IMR-90 (cell line): Measurements from ENCODE around the gene CCDC136. TPM values are rescaled to one million over a fixed set of nuclear protein-coding genes. Genes with fewer than 3 reads are reported as not detected.
A peak's percentile ranks its signal among the peaks of the same experiment; 100 is the strongest.

Experiments
- ATAC-seq: fragments of 200-7000 bp; cut with Tn5 transposase; 2 replicates; pipeline ENCODE4 v1.9.1; 2020; ENCODE audit warnings: low read depth, mild to moderate bottlenecking, moderate library complexity
- BruUV-seq: library from RNA; stranded (reverse); fragments of 400-500 nt; replicated peaks from 2 replicates; lab custom pipeline; 2021; lab: Mats Ljungman, UMichigan
- CTCF ChIA-PET: fragments of 300-600 bp; formaldehyde crosslinking; extraction: SDS; loops from one replicate; lab custom pipeline; 2021; ENCODE audit warnings: antibody characterized with exemption; lab: Yijun Ruan, JAX
- POLR2A ChIA-PET: fragments of 300-600 bp; sonication (Branson Sonifier 250); formaldehyde crosslinking; loops from one replicate; lab custom pipeline; 2022; ENCODE audit warnings: antibody characterized with exemption; ENCODE audit not compliant: unreplicated experiment; lab: Charles Lee
- DNase-seq: peaks from one replicate; pipeline ENCODE4 v3.0.0; 2013
- H2AFZ ChIP-seq: replicated peaks from 2 replicates; pipeline ENCODE3; 2013; ENCODE audit warnings: low read length, mild to moderate bottlenecking; ENCODE audit not compliant: poor library complexity
- H2AK5ac ChIP-seq: 2 replicates; pipeline ENCODE4 v1.6.1; 2013; ENCODE audit warnings: low read depth, low read length, inconsistent platforms
- H2AK9ac ChIP-seq: replicated peaks from 2 replicates; pipeline ENCODE3; 2013; ENCODE audit warnings: mild to moderate bottlenecking, low read depth, low read length, moderate library complexity; ENCODE audit not compliant: poor library complexity
- H2BK120ac ChIP-seq: 2 replicates; pipeline ENCODE4 v1.6.1; 2013; ENCODE audit warnings: low read depth, low read length, inconsistent platforms
- H2BK15ac ChIP-seq: 3 replicates; pipeline ENCODE4 v1.6.1; 2013; ENCODE audit warnings: low read depth, low read length, inconsistent platforms
- H2BK20ac ChIP-seq: 2 replicates; pipeline ENCODE4 v1.6.1; 2013; ENCODE audit warnings: low read depth, mild to moderate bottlenecking, inconsistent platforms, low read length, moderate library complexity
- H2BK5ac ChIP-seq: 2 replicates; pipeline ENCODE4 v1.6.1; 2013; ENCODE audit warnings: mild to moderate bottlenecking, low read depth, low read length, inconsistent platforms; ENCODE audit not compliant: poor library complexity, severe bottlenecking
- H3K14ac ChIP-seq: replicated peaks from 2 replicates; pipeline ENCODE4 v1.6.1; 2013; ENCODE audit warnings: low read depth, low read length, inconsistent platforms
- H3K18ac ChIP-seq: 2 replicates; pipeline ENCODE4 v1.6.1; 2013; ENCODE audit warnings: low read depth, low read length, control low read depth
- H3K23ac ChIP-seq: 2 replicates; pipeline ENCODE4 v1.6.1; 2013; ENCODE audit warnings: low read depth, low read length, inconsistent platforms
- H3K27ac ChIP-seq: 2 replicates; pipeline ENCODE4 v1.5.1; 2013; ENCODE audit warnings: mild to moderate bottlenecking, control low read depth, low read length; ENCODE audit not compliant: insufficient read depth
- H3K27me3 ChIP-seq: 2 replicates; pipeline ENCODE4 v1.6.1; 2013; ENCODE audit warnings: low read length; ENCODE audit not compliant: control insufficient read depth, insufficient read depth
- H3K36me3 ChIP-seq: 2 replicates; pipeline ENCODE4 v1.6.1; 2013; ENCODE audit warnings: low read length, mixed read lengths; ENCODE audit not compliant: control insufficient read depth, insufficient read depth
- H3K4ac ChIP-seq: 2 replicates; pipeline ENCODE4 v1.6.1; 2013; ENCODE audit warnings: low read depth, low read length, inconsistent platforms
- H3K4me1 ChIP-seq: 2 replicates; pipeline ENCODE4 v1.6.1; 2013; ENCODE audit warnings: low read length, mixed read lengths; ENCODE audit not compliant: control insufficient read depth, insufficient read depth
- H3K4me2 ChIP-seq: 2 replicates; pipeline ENCODE4 v1.6.1; 2013; ENCODE audit warnings: low read depth, mild to moderate bottlenecking, control low read depth, low read length, moderate library complexity
- H3K4me3 ChIP-seq: 2 replicates; pipeline ENCODE4 v1.5.1; 2013; ENCODE audit warnings: low read depth, mild to moderate bottlenecking, control low read depth, low read length, moderate library complexity; ENCODE audit not compliant: insufficient read depth
- H3K56ac ChIP-seq: 2 replicates; pipeline ENCODE4 v1.6.1; 2013; ENCODE audit warnings: low read length, inconsistent platforms; ENCODE audit not compliant: insufficient read depth; ENCODE audit errors: extremely low read depth
- H3K79me1 ChIP-seq, 2 experiments: 2 replicates each; pipeline ENCODE4 v1.6.1; 2013; ENCODE audit warnings: low read length in 2 of 2, inconsistent platforms in 1 of 2, low read depth in 1 of 2
- H3K9ac ChIP-seq: 2 replicates; pipeline ENCODE4 v1.6.1; 2013; ENCODE audit warnings: low read depth, low read length, control low read depth
- H3K9me1 ChIP-seq: 2 replicates; pipeline ENCODE4 v1.6.1; 2013; ENCODE audit warnings: low read length, inconsistent platforms; ENCODE audit not compliant: insufficient read depth
- H3K9me3 ChIP-seq: 2 replicates; pipeline ENCODE4 v1.6.1; 2013; ENCODE audit warnings: low read length; ENCODE audit not compliant: control insufficient read depth, insufficient read depth
- H4K20me1 ChIP-seq: 2 replicates; pipeline ENCODE4 v1.6.1; 2013; ENCODE audit warnings: low read length, inconsistent platforms; ENCODE audit not compliant: insufficient read depth
- H4K5ac ChIP-seq: 2 replicates; pipeline ENCODE4 v1.6.1; 2013; ENCODE audit warnings: mild to moderate bottlenecking, low read depth, low read length, control low read depth
- H4K8ac ChIP-seq, 2 experiments: 2 replicates each; pipeline ENCODE4 v1.6.1; 2013; ENCODE audit warnings: low read depth in 2 of 2, low read length in 2 of 2, control low read depth in 1 of 2, inconsistent platforms in 1 of 2
- H4K91ac ChIP-seq: 2 replicates; pipeline ENCODE4 v1.6.1; 2013; ENCODE audit warnings: low read depth, low read length, inconsistent platforms; ENCODE audit not compliant: insufficient read depth
- BHLHE40 ChIP-seq: fragments of 150-350 bp; IDR thresholded peaks from 2 replicates; pipeline ENCODE4 v1.6.1; 2016; ENCODE audit warnings: mild to moderate bottlenecking, low read depth, low read length
- CHD1 ChIP-seq: IDR thresholded peaks from 2 replicates; pipeline ENCODE4 v1.6.1; 2012; ENCODE audit warnings: low read depth, low read length, improper control_type of control experiment
- ELK1 ChIP-seq: fragments of 150-350 bp; IDR thresholded peaks from 2 replicates; pipeline ENCODE4 v1.6.1; 2016; ENCODE audit warnings: low read depth, mild to moderate bottlenecking, low read length, moderate library complexity, borderline replicate concordance
- FOS ChIP-seq: fragments of 150-350 bp; IDR thresholded peaks from 2 replicates; pipeline ENCODE4 v1.6.1; 2016; ENCODE audit warnings: low read depth, low read length
- MAFK ChIP-seq: IDR thresholded peaks from 2 replicates; pipeline ENCODE4 v1.6.1; 2012; ENCODE audit warnings: low read depth, low read length, improper control_type of control experiment
- MAZ ChIP-seq: IDR thresholded peaks from 2 replicates; pipeline ENCODE4 v1.6.1; 2012; ENCODE audit warnings: low read depth, mild to moderate bottlenecking, low read length, improper control_type of control experiment, moderate library complexity, borderline replicate concordance
- MXI1 ChIP-seq: IDR thresholded peaks from 2 replicates; pipeline ENCODE4 v1.6.1; 2012; ENCODE audit warnings: low read depth, mild to moderate bottlenecking, low read length, moderate library complexity, borderline replicate concordance
- NFE2L2 ChIP-seq: fragments of 150-350 bp; IDR thresholded peaks from 2 replicates; pipeline ENCODE4 v1.6.1; 2016; ENCODE audit warnings: low read depth, mild to moderate bottlenecking, low read length
- POLR2A ChIP-seq: IDR thresholded peaks from 2 replicates; pipeline ENCODE4 v1.6.1; 2012; ENCODE audit warnings: mild to moderate bottlenecking, low read depth, low read length
- RAD21 ChIP-seq: IDR thresholded peaks from 2 replicates; pipeline ENCODE4 v1.6.1; 2012; ENCODE audit warnings: low read length, improper control_type of control experiment
- RCOR1 ChIP-seq: IDR thresholded peaks from 2 replicates; pipeline ENCODE4 v1.6.1; 2012; ENCODE audit warnings: mild to moderate bottlenecking, low read length, improper control_type of control experiment; ENCODE audit not compliant: insufficient replicate concordance
- RFX5 ChIP-seq: IDR thresholded peaks from 2 replicates; pipeline ENCODE4 v1.8.0; 2012; ENCODE audit warnings: low read depth, mild to moderate bottlenecking, low read length, moderate library complexity
- SMC3 ChIP-seq: fragments of 150-350 bp; IDR thresholded peaks from 2 replicates; pipeline ENCODE4 v1.6.1; 2016; ENCODE audit warnings: low read depth, mild to moderate bottlenecking, antibody characterized with exemption, low read length, moderate library complexity
- WGBS, 2 experiments: methylation state at CpG; one replicate each; pipeline versions ENCODE4 v1.1.5 to v1.1.7; 2013; ENCODE audit warnings: missing lambda C conversion rate in 2 of 2; ENCODE audit not compliant: insufficient read length in 1 of 2; ENCODE audit errors: extremely low coverage in 2 of 2; 5-methylcytosine and 5-hydroxymethylcytosine counted together
- dilution Hi-C: fragments of 300-500 bp; cut with HindIII; formaldehyde crosslinking; loops from one replicate; pipeline ENCODE4 v1.14.3; 2018; ENCODE audit warnings: low sequenced_read_pairs; ENCODE audit not compliant: unreplicated experiment
- in situ Hi-C: fragments of 300-500 bp; cut with MboI; formaldehyde crosslinking; loops from 3 replicates; pipeline ENCODE4 v1.14.3; 2019; ENCODE audit warnings: low sequenced_read_pairs, inconsistent platforms, mixed read lengths
- intact Hi-C: fragments of 100-400 bp; cut with micrococcal nuclease; formaldehyde crosslinking; loops from 2 replicates; pipeline ENCODE4 v1.10.0; 2022
- polyA plus RNA-seq, 3 experiments: library from polyadenylated mRNA; depleted of rRNA; stranded (reverse); fragments of >200 nt; gene quantifications; 2 replicates each; pipeline ENCODE4 v1.2.3, GENCODE V29; 2012; ENCODE audit warnings: low replicate concordance in 1 of 3
- total RNA-seq: library from RNA; depleted of rRNA; stranded (reverse); fragments of >200 nt; gene quantifications from 2 replicates; pipeline ENCODE4 v1.2.3, GENCODE V29; 2012
- TF ChIP-seq, protein P1 (sequence below): conservative IDR thresholded peaks from 2 replicates; pipeline ENCODE4 v1.5.1; 2012; ENCODE audit warnings: mild to moderate bottlenecking, low read depth, low read length, improper control_type of control experiment

CCDC136 gene
- total and polyA plus RNA-seq, 2 of the 4 experiments (the other 2 are of a cell fraction) = 7.7 to 18.0 TPM

DNA sequence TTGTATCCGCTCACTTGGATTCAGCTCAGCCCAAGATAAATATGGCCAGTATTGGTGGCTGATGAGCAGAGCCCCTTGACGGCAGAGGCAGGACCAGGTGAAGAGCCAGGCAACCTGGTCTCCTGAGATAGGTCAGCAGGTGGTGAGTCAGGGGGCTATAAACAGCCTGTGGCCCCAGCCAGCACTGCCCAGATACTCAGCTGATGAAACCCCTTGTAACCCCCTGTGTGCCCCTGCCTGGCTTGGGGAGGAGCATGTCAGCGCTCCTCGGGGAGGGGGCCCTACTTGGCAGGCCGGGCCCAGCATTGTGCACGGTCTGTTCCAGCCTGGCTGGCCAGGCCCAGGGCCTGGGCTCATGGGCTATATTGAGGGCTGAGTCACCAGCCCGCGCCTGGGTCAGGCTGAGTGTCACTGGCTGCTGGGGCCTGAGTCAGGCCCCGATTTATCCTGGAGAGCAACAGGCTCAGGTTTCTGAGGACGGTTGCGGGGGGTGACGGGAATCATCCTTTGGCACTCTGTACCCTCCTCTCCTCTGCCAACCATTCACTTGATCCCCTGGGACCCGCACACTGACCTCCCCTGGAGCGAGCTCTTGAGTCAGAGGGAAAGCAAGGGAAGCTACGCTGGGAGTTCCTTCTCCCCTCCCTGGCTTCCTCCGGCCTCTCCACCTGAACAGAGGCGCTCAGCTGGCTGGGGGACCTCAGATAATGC is 35.6 kb downstream of the CCDC136 start:
- Histone ChIP-seq H4K91ac (peak overlapping the region; percentile 94), H4K5ac (peak overlapping the region; percentile 38), H3K9me3 (no peaks in the 10 kb centered on the region), H3K9me1 (peaks cover 14% of the 10 kb centered on the region), H3K4me1 (peaks cover 24% of the 10 kb centered on the region), H3K36me3 (no peaks in the 10 kb centered on the region), H3K56ac (peak overlapping the region; percentile 76), H3K9ac (peak overlapping the region; percentile 19; the same call in 1 of the 2 replicates), H2AFZ (peak overlapping the region; percentile 82), H3K4ac (peak overlapping the region; percentile 97), H4K8ac (peak overlapping the region; percentile 5 to 83), H3K14ac (peak overlapping the region; percentile 95), H2AK9ac (peak overlapping the region; percentile 98), H3K18ac (peak overlapping the region; percentile 38), H2BK20ac (peak overlapping the region; percentile 97), H3K27ac (peak overlapping the region; percentile 81), H3K23ac (peak overlapping the region; percentile 88), H3K4me2 (peak overlapping the region; percentile 29; the same call in 1 of the 2 replicates), H2AK5ac (peak overlapping the region; percentile 98), H4K20me1 (peaks cover 33% of the 10 kb centered on the region), H3K4me3 (no peak overlapping the region), H2BK15ac (peak overlapping the region; percentile 98), H3K79me1 (peaks cover 0 to 27% of the 10 kb centered on the region in 2 experiments; a peak in 2 of 4 replicates), H3K27me3 (no peaks in the 10 kb centered on the region), H2BK120ac (peak overlapping the region; percentile 96), H2BK5ac (peak overlapping the region; percentile 93)
- intact Hi-C loops (loop anchor here (5.0 kb wide), 1 partner anchor 35 kb away; the partner anchor contains the start of gene CCDC136), dilution Hi-C loops (no loop called here), in situ Hi-C loops (no loop called here)
- POLR2A ChIA-PET = interaction anchor here (1.0 kb wide), 2 partner anchors 9 to 36 kb away, joined by 3 read pairs; partner anchors contain the start of gene ATP6V1F
- ATAC-seq (peak; percentile 45), DNase-seq (peak; percentile 83)
- 13% methylated on average over 4 of the region's 17 CpGs; no CpG with 5 or more reads in 1 of the 2 experiments for WGBS, 2 experiments
- CTCF ChIA-PET = interaction anchor here (1.0 kb wide), 1 partner anchor 56 kb away, joined by 6 read pairs; no protein-coding TSS in a partner anchor
- BruUV-seq = no TSS peak
- no peak for TF ChIP-seq NFE2L2
- TF ChIP-seq POLR2A = no peak
- TF ChIP-seq MAFK = peak; percentile 18; the same call in 1 of the 2 replicates
- TF ChIP-seq FOS = peak; percentile 88
- no peak for TF ChIP-seq RFX5
- TF ChIP-seq, protein P1, sequence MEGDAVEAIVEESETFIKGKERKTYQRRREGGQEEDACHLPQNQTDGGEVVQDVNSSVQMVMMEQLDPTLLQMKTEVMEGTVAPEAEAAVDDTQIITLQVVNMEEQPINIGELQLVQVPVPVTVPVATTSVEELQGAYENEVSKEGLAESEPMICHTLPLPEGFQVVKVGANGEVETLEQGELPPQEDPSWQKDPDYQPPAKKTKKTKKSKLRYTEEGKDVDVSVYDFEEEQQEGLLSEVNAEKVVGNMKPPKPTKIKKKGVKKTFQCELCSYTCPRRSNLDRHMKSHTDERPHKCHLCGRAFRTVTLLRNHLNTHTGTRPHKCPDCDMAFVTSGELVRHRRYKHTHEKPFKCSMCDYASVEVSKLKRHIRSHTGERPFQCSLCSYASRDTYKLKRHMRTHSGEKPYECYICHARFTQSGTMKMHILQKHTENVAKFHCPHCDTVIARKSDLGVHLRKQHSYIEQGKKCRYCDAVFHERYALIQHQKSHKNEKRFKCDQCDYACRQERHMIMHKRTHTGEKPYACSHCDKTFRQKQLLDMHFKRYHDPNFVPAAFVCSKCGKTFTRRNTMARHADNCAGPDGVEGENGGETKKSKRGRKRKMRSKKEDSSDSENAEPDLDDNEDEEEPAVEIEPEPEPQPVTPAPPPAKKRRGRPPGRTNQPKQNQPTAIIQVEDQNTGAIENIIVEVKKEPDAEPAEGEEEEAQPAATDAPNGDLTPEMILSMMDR = no peak
- TF ChIP-seq CHD1 = no peak
- peak; percentile 57; the same call in 1 of the 2 replicates for TF ChIP-seq BHLHE40
- TF ChIP-seq MAZ = no peak
- no peak for TF ChIP-seq SMC3
- TF ChIP-seq RAD21 = 0 out of 2 replicates have a peak, but pooled peaks have one; percentile 12
- peak; percentile 65 for TF ChIP-seq RCOR1
- TF ChIP-seq ELK1 = no peak
- TF ChIP-seq MXI1 = no peak
